ENCODE data around the gene MAGI2.

DNA sequence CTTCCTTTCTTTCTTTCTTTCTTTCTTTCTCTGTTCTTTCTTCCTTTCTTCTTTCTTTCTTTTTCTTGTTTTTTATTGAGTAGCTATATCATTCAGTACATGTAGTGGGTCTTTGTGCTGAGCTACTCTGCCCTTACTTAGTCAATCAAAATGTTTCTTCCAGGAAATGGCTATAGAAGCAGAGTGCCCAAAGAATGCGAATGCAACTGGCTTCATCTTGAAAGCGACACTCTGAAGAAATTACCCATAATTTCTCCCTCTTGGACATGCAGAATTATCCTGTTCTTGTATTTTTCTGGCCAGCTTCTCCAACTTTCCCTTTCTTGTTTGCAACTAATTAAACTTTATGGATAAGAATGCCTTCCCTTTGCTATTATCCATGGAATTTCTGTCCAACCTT, 441.5 kb downstream of the MAGI2 start:
- TF ChIP-seq, protein P1, sequence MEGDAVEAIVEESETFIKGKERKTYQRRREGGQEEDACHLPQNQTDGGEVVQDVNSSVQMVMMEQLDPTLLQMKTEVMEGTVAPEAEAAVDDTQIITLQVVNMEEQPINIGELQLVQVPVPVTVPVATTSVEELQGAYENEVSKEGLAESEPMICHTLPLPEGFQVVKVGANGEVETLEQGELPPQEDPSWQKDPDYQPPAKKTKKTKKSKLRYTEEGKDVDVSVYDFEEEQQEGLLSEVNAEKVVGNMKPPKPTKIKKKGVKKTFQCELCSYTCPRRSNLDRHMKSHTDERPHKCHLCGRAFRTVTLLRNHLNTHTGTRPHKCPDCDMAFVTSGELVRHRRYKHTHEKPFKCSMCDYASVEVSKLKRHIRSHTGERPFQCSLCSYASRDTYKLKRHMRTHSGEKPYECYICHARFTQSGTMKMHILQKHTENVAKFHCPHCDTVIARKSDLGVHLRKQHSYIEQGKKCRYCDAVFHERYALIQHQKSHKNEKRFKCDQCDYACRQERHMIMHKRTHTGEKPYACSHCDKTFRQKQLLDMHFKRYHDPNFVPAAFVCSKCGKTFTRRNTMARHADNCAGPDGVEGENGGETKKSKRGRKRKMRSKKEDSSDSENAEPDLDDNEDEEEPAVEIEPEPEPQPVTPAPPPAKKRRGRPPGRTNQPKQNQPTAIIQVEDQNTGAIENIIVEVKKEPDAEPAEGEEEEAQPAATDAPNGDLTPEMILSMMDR (IDR thresholded peaks at IDR 0.05; ENCODE audit: extremely low read depth in 1 of 2, insufficient read depth in 1 of 2, low read depth in 1 of 2, low read length in 2 of 2) = no peak
- TF ChIP-seq, protein P2, sequence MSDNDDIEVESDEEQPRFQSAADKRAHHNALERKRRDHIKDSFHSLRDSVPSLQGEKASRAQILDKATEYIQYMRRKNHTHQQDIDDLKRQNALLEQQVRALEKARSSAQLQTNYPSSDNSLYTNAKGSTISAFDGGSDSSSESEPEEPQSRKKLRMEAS (IDR thresholded peaks at IDR 0.05; ENCODE audit: insufficient read depth, insufficient read length) = no peak
- no peak for TF ChIP-seq FOS (IDR thresholded peaks at IDR 0.05; ENCODE audit: borderline replicate concordance, insufficient read depth, low read length)
- TF ChIP-seq EZH2 (IDR thresholded peaks at IDR 0.05; ENCODE audit: borderline replicate concordance, low read depth, low read length, severe bottlenecking) = no peak
